Activated CD8-positive, alpha-beta memory T cell treated with anti-CD3 and anti-CD28 coated beads, Interleukin-2, amount 50 U/mL, for 4 hours (primary cell): Measurements from ENCODE around the gene ZNRF1.
"Not testable (repeated sequence)": the region's sequence is repeated elsewhere in the genome, so short reads cannot be mapped to it uniquely, and the experiment has no call there.

ENCODE experiments used
- DNase-seq: peaks from one replicate; pipeline ENCODE4 v3.0.0-alpha.2; 2020

Gene ZNRF1

GRCh38 chr16:75003931-75004330 is 5.1 kb downstream of the ZNRF1 start:
- no peak for DNase-seq

- no peak for DNase-seq
Observed at GRCh38 chr16:75004460-75004859, 5.6 kb downstream of the ZNRF1 start.

- no peak for DNase-seq
Observed at GRCh38 chr16:75005697-75006096, 6.9 kb downstream of the ZNRF1 start.

GRCh38 chr16:75007443-75007842 is 8.6 kb downstream of the ZNRF1 start:
- no peak for DNase-seq

- no peak for DNase-seq
Observed at GRCh38 chr16:75010427-75010826, 11.6 kb downstream of the ZNRF1 start.

- peak; percentile 20 for DNase-seq
Observed at GRCh38 chr16:75011634-75012307, 12.9 kb downstream of the ZNRF1 start.

GRCh38 chr16:75012380-75013081 is 13.7 kb downstream of the ZNRF1 start:
- no peak for DNase-seq

- not testable (repeated sequence) for DNase-seq
Observed at GRCh38 chr16:75013123-75013522, 14.3 kb downstream of the ZNRF1 start.

- no peak for DNase-seq
Observed at GRCh38 chr16:75014318-75014717, 15.5 kb downstream of the ZNRF1 start.

- DNase-seq: not testable (repeated sequence)
Observed at GRCh38 chr16:75016451-75017081, 17.7 kb downstream of the ZNRF1 start.

- DNase-seq: no peak
Observed at GRCh38 chr16:75017670-75018525, 19.1 kb downstream of the ZNRF1 start.

GRCh38 chr16:75019007-75019406 is 20.2 kb downstream of the ZNRF1 start:
- DNase-seq: no peak

GRCh38 chr16:75019586-75019985 is 20.8 kb downstream of the ZNRF1 start:
- no peak for DNase-seq

GRCh38 chr16:75021410-75021809 is 22.6 kb downstream of the ZNRF1 start:
- DNase-seq: no peak

GRCh38 chr16:75022567-75022966 is 23.7 kb downstream of the ZNRF1 start:
- no peak for DNase-seq

- DNase-seq: no peak
Observed at GRCh38 chr16:75023009-75023408, 24.2 kb downstream of the ZNRF1 start.

GRCh38 chr16:75024182-75024581 is 25.4 kb downstream of the ZNRF1 start:
- DNase-seq: no peak

- no peak for DNase-seq
Observed at GRCh38 chr16:75024594-75024993, 25.8 kb downstream of the ZNRF1 start.

GRCh38 chr16:75025761-75026160 is 26.9 kb downstream of the ZNRF1 start:
- DNase-seq: no peak

GRCh38 chr16:75026239-75026891 is 27.5 kb downstream of the ZNRF1 start:
- DNase-seq: not testable (repeated sequence)

- no peak for DNase-seq
Observed at GRCh38 chr16:75026892-75027391, 28.1 kb downstream of the ZNRF1 start.

GRCh38 chr16:75027520-75028300 is 28.9 kb downstream of the ZNRF1 start:
- no peak for DNase-seq
